HG03521 (cell line): ENCODE data around the gene SEMA3F.

Experiments used
- ATAC-seq: cut with Tn5 transposase; IDR thresholded peaks from one replicate; pipeline ENCODE4 v1.9.1; 2021; ENCODE audit warnings: mild to moderate bottlenecking, moderate library complexity; ENCODE audit not compliant: unreplicated experiment

SEMA3F gene

DNA sequence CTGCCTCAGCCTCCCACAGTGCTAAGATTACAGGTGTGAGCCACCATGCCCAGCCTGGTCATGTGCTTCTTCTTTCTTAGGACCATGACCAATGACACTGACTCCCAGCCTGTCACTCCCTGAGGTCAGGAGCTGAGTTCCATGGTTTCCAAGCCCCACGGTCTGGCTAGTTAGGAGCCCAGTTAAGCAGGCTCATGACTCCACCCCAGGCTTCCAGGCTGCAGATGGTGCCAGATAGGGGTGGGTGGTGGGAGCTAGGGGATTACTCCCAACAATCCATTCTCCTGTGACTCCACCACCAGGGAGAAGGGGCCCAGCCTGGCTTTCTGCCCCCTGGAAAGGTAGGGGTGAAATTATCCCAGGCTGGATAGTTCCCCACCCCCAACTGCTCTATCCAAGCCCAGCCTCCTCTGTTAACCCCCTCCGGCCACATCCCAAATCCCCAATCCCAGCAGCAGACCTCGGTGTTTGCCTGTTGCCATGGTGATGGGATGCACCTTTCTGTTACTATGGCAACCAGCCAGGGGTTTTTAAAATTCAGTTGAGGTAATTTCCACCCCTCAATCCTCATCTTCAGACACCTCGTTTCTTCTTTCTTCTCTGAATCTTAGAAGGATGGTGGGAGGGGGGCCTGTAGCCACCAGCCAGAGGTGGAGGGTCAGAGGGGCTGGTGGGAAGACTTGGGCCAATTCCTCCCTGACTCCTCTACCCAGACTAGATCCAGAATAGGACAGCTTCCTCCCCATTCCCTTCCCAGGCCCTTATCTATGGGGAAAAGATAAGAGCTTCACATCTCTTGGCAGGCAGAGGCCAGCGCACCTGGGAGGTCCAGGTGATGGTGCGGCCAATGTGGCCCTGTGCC, 22.5 kb upstream of the SEMA3F start:
- no peak for ATAC-seq

DNA sequence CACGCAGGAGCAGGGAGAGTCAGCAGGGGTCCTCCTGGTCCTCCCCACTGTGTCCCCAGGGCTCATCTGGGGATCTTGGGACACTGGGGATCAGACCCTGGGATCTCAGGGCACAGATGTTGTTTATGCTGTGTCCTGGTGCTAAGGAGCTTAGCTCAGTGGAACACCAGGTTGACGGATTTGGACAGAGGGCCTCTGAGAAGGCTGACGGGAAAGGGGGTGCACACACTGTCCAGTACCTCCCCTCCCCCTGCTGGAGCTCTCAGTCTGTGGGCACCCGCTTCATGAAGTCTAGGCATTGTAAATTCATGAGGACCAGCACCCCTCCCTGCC, 21.9 kb upstream of the SEMA3F start:
- no peak for ATAC-seq

DNA sequence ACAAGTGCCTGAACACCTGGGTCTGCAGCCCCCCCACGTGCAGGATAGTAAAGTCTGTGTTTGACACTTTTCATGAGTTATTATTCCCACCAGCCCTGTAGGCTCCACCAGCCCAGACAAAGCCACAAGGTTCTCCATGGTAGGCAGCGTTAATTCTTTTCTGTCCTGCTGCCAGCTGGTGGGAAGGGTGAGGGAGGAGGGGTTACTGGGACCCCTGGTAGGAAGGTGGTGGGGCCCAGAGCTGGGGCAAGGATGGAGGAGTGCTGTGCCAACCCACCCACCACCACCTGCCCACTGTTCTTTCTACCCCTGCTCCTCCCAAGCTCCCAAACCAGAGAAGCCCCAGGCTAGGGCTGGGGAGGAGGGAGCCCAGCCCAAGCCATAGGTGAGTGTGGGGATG, 20.8 kb upstream of the SEMA3F start:
- ATAC-seq, result no peak

GRCh38 chr3:50135964-50136363, 19.2 kb upstream of the SEMA3F start:
- ATAC-seq, result no peak

- no peak for ATAC-seq
Measured at GRCh38 chr3:50136714-50137405, 18.3 kb upstream of the SEMA3F start.

DNA sequence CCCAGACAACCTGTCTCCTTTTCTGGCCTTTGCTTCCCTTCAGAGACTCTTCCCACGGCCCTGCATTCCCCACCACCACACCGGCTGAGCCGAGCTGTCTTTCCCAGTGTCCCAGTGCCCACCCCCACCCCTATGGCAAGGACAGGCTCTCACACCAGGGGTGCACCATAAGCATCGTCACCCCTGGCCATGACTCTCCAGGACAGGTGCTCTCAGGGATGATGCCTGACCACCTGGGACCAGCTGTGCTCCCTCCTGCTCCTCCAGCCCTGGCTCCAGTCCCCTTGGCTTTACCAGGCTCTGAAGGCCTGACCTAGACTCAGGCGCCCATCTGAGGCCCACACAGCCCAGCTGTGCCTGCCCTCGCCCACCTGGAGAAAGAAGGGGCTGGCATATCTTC, 17.6 kb upstream of the SEMA3F start:
- no peak for ATAC-seq

DNA sequence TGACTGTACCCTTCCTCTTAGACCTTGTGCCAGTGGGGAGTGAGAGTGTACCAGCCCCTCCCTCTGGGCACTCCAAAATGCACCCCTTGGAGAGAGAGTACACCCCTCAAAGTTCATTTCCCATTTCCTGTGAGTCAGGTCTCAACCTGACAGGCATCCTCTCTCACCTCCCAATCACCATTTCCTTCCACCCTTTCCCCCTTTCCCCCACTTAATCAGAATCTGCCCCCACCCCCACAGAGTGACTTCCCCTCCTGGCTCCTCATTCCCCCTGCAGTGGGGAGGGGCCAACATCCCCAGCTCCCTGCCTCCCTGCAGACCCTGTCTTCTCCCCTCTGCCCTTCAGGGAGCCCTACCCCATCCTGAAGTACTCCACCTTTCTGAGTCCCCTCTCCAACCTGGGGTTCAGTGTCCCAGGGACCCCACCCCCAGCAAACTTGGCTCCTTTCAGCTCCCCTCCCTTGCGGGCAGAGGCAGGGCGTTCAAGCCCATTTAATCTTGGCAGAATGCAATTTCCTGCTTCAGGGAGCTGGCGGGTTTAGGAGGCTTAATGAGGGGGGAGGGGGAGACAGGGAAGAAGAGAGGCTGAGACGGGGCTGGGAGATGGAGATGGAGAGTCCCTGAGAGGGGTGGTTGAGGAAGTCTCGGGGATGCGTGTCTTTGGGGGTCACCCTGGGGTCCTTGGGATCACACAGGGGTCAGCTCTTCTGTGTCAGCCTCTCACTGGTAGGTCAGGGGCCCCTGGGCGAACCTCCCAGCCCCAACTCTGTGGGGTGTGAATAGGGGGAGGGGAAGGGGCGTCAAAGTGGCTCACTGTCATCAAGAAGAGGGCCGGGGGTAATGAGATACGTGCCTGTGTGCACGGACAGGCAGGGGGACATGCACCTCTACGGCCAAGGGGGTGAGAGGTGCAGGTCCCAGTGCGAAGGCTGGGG, 16.6 kb upstream of the SEMA3F start:
- ATAC-seq, result no peak

- no peak for ATAC-seq
Measured at GRCh38 chr3:50139308-50139707, 15.8 kb upstream of the SEMA3F start.

DNA sequence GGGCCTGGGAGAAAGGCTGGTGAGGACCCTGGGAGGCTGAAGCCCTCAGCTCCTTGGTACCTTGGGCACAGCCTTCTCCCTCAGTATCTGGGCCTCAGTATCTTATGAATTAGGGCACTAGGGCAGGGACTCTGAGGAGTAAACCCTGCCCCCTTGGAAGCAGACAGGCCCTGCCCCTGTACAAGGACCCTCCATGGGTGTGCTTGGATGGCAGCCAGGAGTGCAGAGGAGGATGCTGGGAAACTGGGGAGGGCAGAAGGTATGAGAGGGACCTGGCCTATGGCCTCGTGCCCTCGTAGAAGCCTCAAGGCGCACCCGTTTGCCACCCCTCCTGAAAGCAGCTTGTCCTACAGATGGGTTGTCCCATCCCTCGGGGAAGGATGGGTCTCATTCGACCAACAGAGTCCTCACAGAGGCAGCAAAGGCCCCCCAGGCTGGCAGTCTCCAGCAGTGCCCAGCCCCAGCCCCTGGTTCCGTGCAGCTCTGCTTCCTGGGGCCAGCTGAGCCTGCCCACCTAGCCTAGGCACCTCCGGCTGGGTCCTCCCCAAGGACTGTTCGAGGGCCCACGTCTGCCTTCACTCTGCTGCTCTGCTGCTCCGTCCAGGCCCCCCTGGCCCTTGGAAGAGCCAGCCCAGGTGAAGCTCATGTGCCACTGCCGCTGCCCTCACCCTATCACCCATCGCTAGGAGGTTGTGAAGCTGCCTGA, 15.3 kb upstream of the SEMA3F start:
- ATAC-seq, result no peak

GRCh38 chr3:50140990-50141389, 14.1 kb upstream of the SEMA3F start:
- ATAC-seq, result no peak

DNA sequence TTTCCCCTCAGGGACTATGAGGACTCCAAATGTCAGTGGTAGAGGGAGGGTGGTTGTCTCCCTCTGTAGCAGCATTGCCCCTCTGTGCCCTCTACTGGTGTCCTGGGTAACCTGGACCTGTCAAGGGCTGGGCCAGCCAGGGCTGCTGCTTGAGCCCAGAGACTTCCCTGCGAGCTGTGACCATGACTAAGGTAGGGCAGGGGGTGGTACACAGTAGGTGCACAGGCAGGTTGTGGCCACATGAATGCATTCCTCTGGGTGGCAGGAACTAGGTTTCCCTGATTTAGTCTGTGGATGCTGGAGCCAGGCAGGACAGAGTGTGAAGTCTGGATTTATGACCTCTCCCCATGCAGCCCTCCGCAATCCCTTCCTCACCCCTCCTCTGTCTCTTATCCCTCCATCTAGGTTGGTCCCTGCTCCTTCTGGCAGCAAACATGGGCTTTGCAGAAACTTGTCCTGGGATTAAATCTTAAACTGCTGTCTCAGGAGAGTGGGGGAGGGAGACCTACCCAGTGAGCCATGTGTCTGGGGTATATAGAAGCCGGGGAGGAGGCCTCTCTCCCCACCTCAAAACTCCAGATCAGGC, 8.7 kb upstream of the SEMA3F start:
- ATAC-seq, result no peak

DNA sequence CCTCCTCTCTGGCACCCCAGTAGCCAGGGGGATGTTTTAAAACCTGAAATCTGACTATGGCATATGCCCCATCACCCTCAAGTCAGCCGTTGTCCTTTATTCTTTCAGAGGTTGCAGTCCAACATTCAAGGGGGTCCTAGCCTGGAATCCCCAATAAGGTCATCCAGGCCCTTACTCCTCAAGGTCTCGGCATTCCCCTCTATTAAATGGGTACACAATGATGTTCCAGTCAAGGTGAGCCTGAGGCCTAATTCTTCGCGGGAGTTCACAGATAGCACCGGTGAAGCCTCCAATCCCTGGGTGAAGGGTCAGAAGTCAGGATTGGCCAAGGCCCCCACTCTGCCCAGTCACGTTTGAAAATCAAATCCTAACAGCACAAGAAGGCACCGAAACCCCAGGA, 8.1 kb upstream of the SEMA3F start:
- no peak for ATAC-seq

DNA sequence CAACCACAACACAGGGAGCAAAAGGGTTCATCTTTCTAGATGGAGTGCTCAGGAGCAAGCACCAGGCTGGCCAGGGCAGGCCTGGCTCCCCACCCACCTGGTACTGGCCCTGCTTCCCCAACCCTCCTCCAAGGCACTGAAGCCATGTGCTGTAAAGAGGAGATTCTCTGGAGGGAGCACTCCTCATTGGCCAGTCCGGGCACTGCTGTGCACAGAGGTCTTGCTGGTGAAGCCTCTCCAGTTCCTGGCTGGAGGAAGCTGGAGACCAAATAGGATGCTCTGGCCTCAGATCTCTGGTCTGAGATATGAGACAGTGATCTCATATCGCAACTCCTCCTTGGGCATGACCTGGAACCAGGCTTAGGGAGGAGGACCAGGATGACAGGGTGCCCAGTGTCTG, 7.7 kb upstream of the SEMA3F start:
- ATAC-seq, result no peak

DNA sequence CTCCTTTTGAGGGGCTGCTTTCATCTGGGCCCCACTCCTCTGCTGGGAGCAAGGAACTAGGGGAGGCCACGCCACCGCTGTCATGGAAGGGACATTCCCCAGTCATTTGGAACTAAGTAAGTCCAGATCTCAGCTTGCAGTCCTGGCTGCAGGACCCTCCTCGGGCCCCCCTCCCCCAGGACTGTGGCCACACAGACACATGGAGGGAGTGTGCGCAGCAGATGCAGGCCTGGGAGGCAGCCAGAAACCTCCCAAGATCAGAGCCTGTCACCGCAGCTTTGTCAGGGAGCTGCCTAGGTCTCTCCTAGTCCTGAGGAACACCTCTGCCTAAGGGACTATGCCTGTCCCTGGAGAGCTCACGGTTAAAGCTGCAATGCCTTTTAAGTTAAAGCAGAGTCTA, 7.3 kb upstream of the SEMA3F start:
- no peak for ATAC-seq

GRCh38 chr3:50150404-50150750, 4.7 kb upstream of the SEMA3F start:
- ATAC-seq, result no peak

GRCh38 chr3:50150863-50151686, 4.0 kb upstream of the SEMA3F start:
- ATAC-seq, result no peak

- no peak for ATAC-seq
Measured at GRCh38 chr3:50151728-50152127, 3.4 kb upstream of the SEMA3F start.

DNA sequence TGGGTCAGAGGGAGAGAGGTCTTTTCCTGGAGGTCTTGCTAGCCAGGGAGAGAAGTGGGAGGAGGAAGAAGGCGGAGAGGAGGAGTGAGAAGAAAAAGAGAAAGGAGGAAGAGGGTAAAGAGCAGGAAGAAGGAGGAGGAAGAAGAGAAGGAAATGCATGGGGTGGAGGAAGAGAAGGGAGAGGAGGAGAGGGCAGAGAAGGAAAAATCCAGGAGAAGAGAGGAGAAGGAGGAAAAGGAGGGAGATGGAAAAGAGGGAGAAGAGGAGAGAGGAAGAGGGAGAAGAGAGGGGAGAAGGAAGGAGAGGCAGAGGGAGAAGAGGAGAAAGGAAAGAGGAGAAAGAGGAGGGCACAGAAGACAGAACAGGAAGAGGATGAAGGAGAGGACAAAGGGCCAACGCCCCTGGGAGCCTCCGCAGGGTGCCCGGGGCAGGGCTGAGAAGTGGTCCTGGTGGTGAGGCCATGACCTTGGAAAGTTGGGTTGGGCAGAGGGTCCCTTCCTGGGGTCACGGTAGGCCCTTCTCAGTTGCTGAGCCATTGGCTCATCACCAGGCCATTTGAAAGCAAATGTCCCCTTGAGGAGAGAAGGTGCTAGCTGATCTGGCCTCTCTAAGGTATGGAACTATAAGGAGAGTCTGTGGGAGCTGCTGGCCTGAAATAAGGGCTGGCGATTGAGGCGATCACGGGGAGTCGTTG, 1.2 kb upstream of the SEMA3F start:
- ATAC-seq, result no peak

DNA sequence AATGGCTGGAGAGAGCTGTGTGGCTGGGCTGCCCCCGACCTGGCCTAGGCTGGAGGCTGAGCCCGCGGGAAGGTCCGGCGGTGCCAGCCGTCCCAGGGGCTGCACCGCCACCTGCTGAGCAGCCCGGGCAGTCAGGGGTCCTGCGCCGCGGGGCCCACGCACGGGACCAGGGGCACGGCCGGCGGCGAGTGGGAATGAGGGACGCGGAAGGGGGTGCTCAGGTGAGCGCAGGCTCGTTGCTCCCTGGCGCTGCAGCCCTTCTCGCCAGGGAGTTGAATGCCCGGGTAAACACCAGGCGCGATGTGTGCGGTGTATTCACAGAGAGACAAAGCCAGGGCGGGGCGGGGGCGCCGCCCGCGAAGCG, 666 bp upstream of the SEMA3F start:
- peak; percentile 17 for ATAC-seq
